Measurements from ENCODE around the gene ABCA2.

- no peak for TF ChIP-seq POLR2A (IDR thresholded peaks at IDR 0.05)
- TF ChIP-seq CTCF (IDR thresholded peaks at IDR 0.05), result no peak
Measured at GRCh38 chr9:136957461-136957860, 70.6 kb downstream of the ABCA2 start.
